ENCODE data around the gene PAPOLG. TPM values are rescaled to one million over a fixed set of nuclear protein-coding genes. Genes with fewer than 3 reads are reported as not detected.

The PAPOLG gene
- total and polyA plus RNA-seq, 8 donors: 2.9 to 18.2 (median 4.9) TPM

DNA sequence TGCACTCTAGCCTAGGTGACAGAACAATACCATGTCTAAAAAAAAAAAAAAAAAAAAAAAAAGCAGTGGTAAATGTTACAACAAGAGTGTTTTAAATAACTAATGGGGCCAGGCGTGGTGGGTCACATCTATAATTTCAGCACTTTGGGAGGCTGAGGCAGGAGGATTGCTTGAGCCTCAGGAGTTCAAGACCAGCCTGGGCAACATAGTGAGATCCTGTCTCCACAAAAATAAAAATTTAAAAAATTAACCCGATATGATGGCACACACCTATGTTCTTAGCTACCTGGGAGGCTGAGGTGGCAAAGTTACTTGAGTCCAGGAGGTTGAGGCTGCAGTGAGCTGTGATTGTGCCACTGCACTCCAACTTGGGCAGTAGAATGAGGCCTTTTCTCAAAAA, 37.1 kb downstream of the PAPOLG start:
- WGBS, 5 donors: 93 to 98% (median 96%) methylated on average over 2 of the region's 2 CpGs
- no peaks in the 10 kb centered on the region for H3K27me3 ChIP-seq

DNA sequence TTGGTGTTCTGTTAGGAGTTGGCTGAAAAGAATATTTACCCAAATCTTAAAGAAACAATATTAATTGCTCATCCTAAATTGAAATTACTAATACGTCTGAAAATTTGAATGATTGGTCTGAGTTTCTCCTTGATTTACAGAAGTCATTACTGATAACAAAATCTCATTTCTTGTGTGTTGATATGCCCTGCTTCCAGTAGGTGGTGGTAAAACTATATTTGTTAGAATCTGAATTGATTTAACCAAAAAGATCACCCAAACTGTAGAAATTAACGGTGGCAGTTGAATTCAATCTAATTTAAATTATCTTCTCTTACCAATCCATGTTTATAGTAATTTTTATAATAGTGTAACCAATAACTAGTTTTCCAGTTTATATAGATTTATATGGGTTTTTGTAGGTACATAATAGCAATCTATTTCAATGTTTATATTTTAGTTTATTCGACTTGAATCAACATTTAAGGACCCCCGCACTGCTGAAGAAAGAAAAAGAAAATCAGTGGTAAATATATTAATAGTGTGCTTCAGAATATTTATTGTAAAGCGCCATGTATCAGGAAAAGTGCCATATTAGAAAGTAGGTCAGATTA, 38.3 kb downstream of the PAPOLG start:
- Histone ChIP-seq H3K9me3 (no peaks in the 10 kb centered on the region), H3K36me3 (peaks cover 25 to 100% (median 97%) of the 10 kb centered on the region in 4 donors), H3K27me3 (no peaks in the 10 kb centered on the region), H3K4me1 (no peaks in the 10 kb centered on the region), H3K4me3 (no peak overlapping the region), H3K27ac (no peak overlapping the region)
- TF ChIP-seq EP300 (IDR thresholded peaks at IDR 0.05) (no peak), POLR2A (IDR thresholded peaks at IDR 0.05) (no peak)
- TF ChIP-seq, protein P1, sequence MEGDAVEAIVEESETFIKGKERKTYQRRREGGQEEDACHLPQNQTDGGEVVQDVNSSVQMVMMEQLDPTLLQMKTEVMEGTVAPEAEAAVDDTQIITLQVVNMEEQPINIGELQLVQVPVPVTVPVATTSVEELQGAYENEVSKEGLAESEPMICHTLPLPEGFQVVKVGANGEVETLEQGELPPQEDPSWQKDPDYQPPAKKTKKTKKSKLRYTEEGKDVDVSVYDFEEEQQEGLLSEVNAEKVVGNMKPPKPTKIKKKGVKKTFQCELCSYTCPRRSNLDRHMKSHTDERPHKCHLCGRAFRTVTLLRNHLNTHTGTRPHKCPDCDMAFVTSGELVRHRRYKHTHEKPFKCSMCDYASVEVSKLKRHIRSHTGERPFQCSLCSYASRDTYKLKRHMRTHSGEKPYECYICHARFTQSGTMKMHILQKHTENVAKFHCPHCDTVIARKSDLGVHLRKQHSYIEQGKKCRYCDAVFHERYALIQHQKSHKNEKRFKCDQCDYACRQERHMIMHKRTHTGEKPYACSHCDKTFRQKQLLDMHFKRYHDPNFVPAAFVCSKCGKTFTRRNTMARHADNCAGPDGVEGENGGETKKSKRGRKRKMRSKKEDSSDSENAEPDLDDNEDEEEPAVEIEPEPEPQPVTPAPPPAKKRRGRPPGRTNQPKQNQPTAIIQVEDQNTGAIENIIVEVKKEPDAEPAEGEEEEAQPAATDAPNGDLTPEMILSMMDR (IDR thresholded peaks at IDR 0.05): peak in 4 of 7 experiments; percentile 15 to 47 (median 32)
- DNase-seq: peak in 1 of 2 donors; percentile 45
- intact Hi-C loops (cut with DNase I; ENCODE audit: low total_unique reads): loop anchor here (10.0 kb wide), 1 partner anchor 200 kb away; no protein-coding TSS in a partner anchor
- WGBS, 5 donors: 61 to 66% (median 64%) methylated on average over 5 of the region's 5 CpGs

More for the DNA sequence above, 37.1 kb downstream of the PAPOLG start:
- Histone ChIP-seq H3K4me3 (no peak overlapping the region), H3K4me1 (no peaks in the 10 kb centered on the region), H3K9me3 (no peaks in the 10 kb centered on the region), H3K27ac (no peak overlapping the region), H3K36me3 (peaks cover 26 to 100% (median 98%) of the 10 kb centered on the region in 4 donors)
- TF ChIP-seq, protein P1 (IDR thresholded peaks at IDR 0.05): no peak
- DNase-seq: no peak
- intact Hi-C loops (cut with DNase I; ENCODE audit: low total_unique reads): loop anchor here (10.0 kb wide), 1 partner anchor 202 kb away; no protein-coding TSS in a partner anchor

DNA sequence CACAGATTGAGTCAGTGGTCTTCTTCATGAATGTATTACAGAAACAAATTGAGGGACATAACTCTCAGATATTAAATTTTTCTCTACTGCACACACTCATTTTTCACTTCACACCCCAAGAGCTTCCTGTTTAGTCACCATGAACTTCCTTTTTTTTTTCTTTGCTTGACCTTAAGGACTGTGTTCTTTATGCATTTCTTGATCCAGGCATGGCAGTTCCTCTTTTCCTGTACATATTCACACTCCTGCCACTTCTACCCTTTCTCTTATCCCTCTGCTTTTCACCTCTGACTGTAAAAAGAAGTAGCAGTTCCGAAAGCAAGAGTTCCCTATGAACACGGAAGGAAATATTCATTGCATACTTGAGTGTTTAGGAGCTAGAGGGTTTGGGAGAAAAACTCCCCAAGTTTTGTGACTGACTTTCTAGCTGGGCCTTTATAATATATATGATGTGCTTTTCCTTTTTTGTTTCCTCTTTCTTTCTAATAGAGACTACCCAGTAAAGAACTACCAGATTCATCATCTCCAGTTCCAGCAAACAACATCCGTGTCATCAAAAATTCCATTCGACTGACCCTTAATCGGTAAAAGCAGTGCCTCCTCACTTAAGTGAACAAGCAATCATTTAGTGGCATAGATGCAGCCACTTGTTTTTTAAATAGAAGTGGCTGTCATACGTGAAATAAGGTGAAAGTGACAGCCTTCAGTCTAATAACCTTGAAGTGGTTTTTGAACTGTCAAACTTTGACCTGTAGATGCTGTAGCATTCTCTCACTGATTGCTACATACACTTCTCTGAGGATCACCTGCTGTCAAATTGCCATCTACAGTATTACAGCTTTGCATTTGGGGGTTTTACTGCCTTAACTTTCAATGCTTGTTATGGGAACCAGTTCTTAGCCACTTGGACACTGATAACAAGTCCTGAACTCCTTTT, 40.8 kb downstream of the PAPOLG start:
- peaks cover 25 to 97% (median 95%) of the 10 kb centered on the region in 4 donors for H3K36me3 ChIP-seq
- H3K9me3 ChIP-seq: no peaks in the 10 kb centered on the region
- TF ChIP-seq POLR2A (IDR thresholded peaks at IDR 0.05) (no peak), EP300 (IDR thresholded peaks at IDR 0.05) (no peak)
- TF ChIP-seq, protein P1 (IDR thresholded peaks at IDR 0.05): no peak
- peak overlapping the region in 2 of 5 donors; percentile 44 to 59 for H3K27ac ChIP-seq
- intact Hi-C loops (cut with DNase I; ENCODE audit: low total_unique reads): loop anchor here (10.0 kb wide), 1 partner anchor 198 kb away; no protein-coding TSS in a partner anchor
- no peak overlapping the region for H3K4me3 ChIP-seq
- no peaks in the 10 kb centered on the region for H3K4me1 ChIP-seq
- H3K27me3 ChIP-seq: no peaks in the 10 kb centered on the region
- DNase-seq: peak in 1 of 2 donors; percentile 6
- 71 to 87% (median 83%) methylated on average over 6 of the region's 6 CpGs for WGBS, 5 donors

DNA sequence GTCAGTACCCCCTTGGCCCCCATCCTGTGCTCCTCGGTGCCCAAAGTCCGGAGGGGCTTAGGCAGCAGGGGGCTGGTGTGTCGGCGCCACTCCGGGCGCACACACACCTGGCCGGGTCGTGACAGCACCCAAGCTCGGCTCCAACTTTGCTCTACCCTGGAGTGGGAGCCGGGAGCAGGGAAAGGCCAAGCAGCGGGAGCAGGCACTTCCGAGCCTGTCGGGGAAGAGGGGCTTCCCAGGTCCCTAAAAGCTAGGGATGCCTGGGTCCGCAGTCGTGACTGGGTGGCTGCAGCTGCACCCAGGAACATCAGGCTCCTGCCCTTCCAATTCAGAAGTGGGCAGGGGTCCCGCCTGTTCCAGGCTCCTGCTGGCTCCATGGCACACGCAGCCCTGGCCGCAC, 48.4 kb downstream of the PAPOLG start:
- Histone ChIP-seq H3K4me3 (no peak overlapping the region), H3K9me3 (no peaks in the 10 kb centered on the region), H3K36me3 (peaks cover 3 to 47% (median 37%) of the 10 kb centered on the region in 4 donors), H3K27ac (no peak overlapping the region), H3K4me1 (peaks cover 0 to 5% (median 0%) of the 10 kb centered on the region in 4 donors), H3K27me3 (no peaks in the 10 kb centered on the region)
- DNase-seq: no peak
- intact Hi-C loops (cut with DNase I; ENCODE audit: low total_unique reads): no loop called here
- TF ChIP-seq EP300 (IDR thresholded peaks at IDR 0.05) (no peak), POLR2AphosphoS5 (IDR thresholded peaks at IDR 0.05) (no peak), POLR2A (IDR thresholded peaks at IDR 0.05) (no peak)
- TF ChIP-seq, protein P1 (IDR thresholded peaks at IDR 0.05): no peak
- WGBS, 5 donors: 86 to 95% (median 93%) methylated on average over 4 to 18 of the region's 18 CpGs

All from stomach (tissue), 9 donors.